Hematopoietic multipotent progenitor cell treated with erythropoietin and hydrocortisone succinate and interleukin-3 and kit ligand, for 15 days (in vitro differentiated cells): ENCODE measurements around the gene RBMXL3.

Experiments used
- DNase-seq: peaks from one replicate; pipeline ENCODE4 v3.0.0-alpha.2; 2015; ENCODE audit warnings: low spot score

Gene RBMXL3

DNA sequence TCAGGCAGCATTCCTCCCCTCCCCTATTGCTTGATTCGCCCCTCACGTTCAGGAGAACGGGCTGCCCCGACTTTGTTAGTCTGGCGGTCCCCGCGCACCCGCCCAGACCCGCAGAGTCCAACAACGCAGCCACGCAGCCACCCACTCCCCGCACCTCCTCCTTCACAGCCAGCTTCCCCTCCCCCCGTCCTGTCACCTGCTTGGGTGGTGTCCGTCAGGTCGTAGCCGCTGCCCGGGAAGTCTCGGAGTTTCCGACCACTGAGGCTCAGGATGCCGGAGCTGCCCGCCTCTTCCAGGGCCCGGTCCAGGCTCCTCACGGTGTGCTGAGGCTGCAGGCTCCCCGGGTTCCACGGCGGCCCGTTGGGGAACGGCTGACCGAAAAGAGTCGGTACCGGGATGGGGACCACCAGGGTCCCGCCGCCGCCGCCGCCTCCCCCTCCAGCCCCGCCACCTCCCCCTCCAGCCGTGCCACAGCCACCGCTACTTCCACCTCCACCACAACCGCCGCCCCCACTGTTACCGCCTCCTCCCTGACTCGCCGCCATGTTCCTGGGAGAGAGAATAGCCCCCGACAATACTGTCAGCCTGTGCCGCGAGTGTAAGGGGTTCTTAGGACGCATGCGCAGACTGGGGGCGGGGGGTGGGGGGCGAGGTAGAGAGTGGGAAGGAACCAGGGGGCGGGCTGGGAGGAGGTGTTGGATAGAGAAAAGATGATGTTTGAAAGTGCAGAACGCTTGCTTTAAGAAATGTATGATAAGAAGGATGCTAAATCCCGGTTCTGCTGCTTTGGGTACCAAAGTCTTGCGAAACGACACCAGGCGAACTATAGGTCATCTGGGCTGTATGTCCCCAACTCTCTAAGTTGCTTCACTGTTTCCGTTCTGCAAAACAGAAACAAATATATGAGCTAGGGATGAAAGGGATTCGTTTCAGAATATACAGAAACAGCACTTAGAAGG lies 44.6 kb downstream of the RBMXL3 start, which contains the start of gene LRCH2:
Gene LRCH2 (minus strand): TSS at position 600 of the 959 bp plus-strand sequence. CDS start 55 bp downstream, at position 545.
- no peak for DNase-seq

DNA sequence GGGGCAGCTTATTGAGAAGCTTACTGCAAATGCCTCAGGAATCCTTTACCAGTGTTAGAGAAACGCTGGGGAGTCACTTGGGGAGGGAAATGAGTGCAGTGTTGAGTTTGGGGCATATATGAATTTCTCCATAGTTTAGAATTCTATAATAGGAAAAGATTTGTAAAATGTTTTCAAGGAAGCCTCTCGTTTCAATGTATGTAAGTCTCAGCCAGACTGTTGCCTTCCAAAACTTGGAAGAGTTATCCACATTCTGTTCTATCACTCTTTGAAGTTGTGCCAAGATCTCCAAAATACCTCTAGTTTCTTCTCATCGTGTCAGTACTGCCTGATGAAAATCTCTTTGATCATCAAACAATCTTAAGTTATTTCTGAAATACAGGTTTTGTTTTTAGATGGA lies 45.3 kb downstream of the RBMXL3 start:
- no peak for DNase-seq

DNA sequence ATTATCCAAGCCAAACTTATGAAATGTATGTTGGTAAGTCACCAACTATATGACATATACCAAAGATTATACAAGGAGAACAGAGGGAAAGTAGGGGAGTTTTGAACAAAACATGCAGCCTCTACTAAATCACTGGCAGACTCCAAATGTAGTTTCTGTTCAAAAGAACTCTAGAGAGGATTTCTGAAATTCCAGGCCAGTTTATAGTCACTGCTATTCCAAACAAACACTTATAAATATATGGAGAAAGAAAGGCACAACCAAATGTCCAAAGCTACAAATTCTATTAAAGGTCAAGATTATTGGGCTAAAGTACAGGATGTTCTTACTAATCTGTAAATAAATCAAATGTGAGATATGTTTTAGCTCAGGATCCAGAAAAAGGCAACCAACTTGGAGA lies 47.4 kb downstream of the RBMXL3 start:
- DNase-seq = no peak

DNA sequence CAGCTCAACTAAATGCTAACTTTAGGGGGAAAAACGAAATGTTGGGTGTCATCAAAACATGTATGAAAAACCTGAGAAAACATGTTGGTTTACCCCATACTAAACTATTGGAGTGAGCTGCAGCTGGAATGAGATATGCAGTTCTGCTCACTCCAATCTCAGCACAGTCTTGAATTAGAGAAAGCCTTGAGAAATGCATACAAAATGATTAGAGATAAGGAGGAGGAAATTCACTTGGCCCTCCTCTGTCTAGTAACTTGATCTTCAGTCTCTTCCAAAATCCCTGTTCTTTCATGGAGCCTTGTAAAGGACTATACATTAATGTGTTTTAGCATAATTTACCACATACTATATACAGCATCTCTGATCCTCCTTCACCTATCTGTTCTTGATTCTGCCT lies 47.8 kb downstream of the RBMXL3 start:
- no peak for DNase-seq
